Lung (tissue), 12 donors: ENCODE data around the gene DDX42. TPM values are rescaled to one million over a fixed set of nuclear protein-coding genes. Genes with fewer than 3 reads are reported as not detected.

Source experiments
- ATAC-seq: fragments of 200-7000 bp; cut with Tn5 transposase; one replicate; pipeline ENCODE4 v1.9.1; 2020; ENCODE audit warnings: moderate number of reproducible peaks; ENCODE audit not compliant: insufficient read depth, low FRiP score
- DNase-seq, 3 donors: peaks; one replicate each; pipeline ENCODE4 v3.0.0-alpha.2; 2013 to 2017
- H3K27ac ChIP-seq, 2 donors: one replicate each; pipeline ENCODE4 v1.5.1; 2013; ENCODE audit warnings: mild to moderate bottlenecking in 2 of 2, moderate library complexity in 2 of 2, control low read depth in 1 of 2, inconsistent platforms in 1 of 2, low read depth in 1 of 2, low read length in 1 of 2
- H3K27me3 ChIP-seq, 3 donors: one replicate each; pipeline ENCODE4 v1.5.1; 2013; ENCODE audit warnings: low read length in 2 of 3; ENCODE audit not compliant: control insufficient read depth in 3 of 3, insufficient read depth in 3 of 3
- H3K36me3 ChIP-seq, 4 donors: one replicate each; pipeline ENCODE4 v1.5.1; 2013; ENCODE audit warnings: low read length in 4 of 4, mild to moderate bottlenecking in 1 of 4, moderate library complexity in 1 of 4; ENCODE audit not compliant: control insufficient read depth in 4 of 4, insufficient read depth in 4 of 4
- H3K4me1 ChIP-seq, 5 donors: one replicate each; pipeline ENCODE4 v1.5.1; 2013; ENCODE audit warnings: low read length in 5 of 5, mild to moderate bottlenecking in 2 of 5, moderate library complexity in 1 of 5; ENCODE audit not compliant: control insufficient read depth in 5 of 5, insufficient read depth in 5 of 5
- H3K4me3 ChIP-seq: one replicate; pipeline ENCODE4 v1.5.1; 2013; ENCODE audit warnings: mild to moderate bottlenecking, control low read depth, moderate library complexity
- H3K9ac ChIP-seq, 2 donors: one replicate each; pipeline ENCODE4 v1.5.1; 2013; ENCODE audit warnings: low read length in 2 of 2, control low read depth in 1 of 2; ENCODE audit not compliant: insufficient read depth in 1 of 2
- H3K9me3 ChIP-seq, 4 donors: one replicate each; pipeline ENCODE4 v1.5.1; 2013; ENCODE audit warnings: low read length in 3 of 4, mild to moderate bottlenecking in 1 of 4, moderate library complexity in 1 of 4; ENCODE audit not compliant: control insufficient read depth in 4 of 4, insufficient read depth in 3 of 4
- CTCF ChIP-seq: IDR thresholded peaks from 2 replicates; pipeline ENCODE4 v1.5.1; 2012; ENCODE audit warnings: mild to moderate bottlenecking; ENCODE audit errors: control extremely low read depth, extremely low read depth
- WGBS, 2 donors: extraction: QIAGEN DNeasy Blood & Tissue Kit; methylation state at CpG; one replicate each; pipeline ENCODE4 v1.1.7; 2013; 5-methylcytosine and 5-hydroxymethylcytosine counted together
- polyA plus RNA-seq, 2 donors: library from polyadenylated mRNA; stranded (reverse); fragments of 200-250 nt; gene quantifications; one replicate each; pipeline ENCODE4 v1.2.1, GENCODE V29; 2013
- total RNA-seq, 2 donors: library from RNA; depleted of rRNA in 1 of 2; stranded (reverse); fragments of >200 nt in 1 of 2; gene quantifications; one replicate each; pipeline ENCODE4 v1.2.1, GENCODE V29; 2014 to 2021
- donor health status: control.
- donor health status: control.
- donor health status: Bipolar disorder and iron deficiency.
- donor health status: healthy.
- donor health status: DM: yes; HTN: yes; CAD: no.

DDX42 gene
- total and polyA plus RNA-seq, 4 donors = 47.8 to 153 (median 75.9) TPM

DNA sequence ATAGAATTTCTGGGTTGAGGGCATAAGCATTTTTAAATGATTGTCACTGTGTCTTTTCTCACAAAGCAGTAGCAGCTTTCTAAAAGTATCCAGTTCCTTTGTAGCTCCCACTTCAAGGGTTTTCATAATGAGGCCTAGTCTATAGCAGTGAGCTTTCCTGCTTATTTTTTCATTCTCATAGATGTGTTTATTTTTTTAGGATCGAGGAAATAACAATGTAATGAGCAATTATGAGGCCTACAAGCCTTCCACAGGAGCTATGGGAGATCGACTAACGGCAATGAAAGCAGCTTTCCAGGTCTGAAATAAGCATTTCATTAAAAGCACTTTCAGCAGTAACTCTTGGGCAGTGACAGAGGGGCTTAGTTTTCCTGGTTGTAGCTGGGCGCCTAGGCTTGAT, 42.7 kb downstream of the DDX42 start:
- Histone ChIP-seq H3K27ac (no peak overlapping the region), H3K36me3 (peaks cover 62 to 72% (median 65%) of the 10 kb centered on the region in 4 donors), H3K4me3 (no peak overlapping the region), H3K9ac (no peak overlapping the region), H3K27me3 (no peaks in the 10 kb centered on the region), H3K4me1 (peaks cover 0 to 5% (median 0%) of the 10 kb centered on the region in 5 donors), H3K9me3 (no peaks in the 10 kb centered on the region)
- 80 to 93% methylated on average over 4 of the region's 4 CpGs for WGBS, 2 donors
- TF ChIP-seq CTCF = no peak
- DNase-seq (no peak), ATAC-seq (no peak)

GRCh38 chr17:63817736-63818385, 43.9 kb downstream of the DDX42 start:
- Histone ChIP-seq H3K9me3 (no peaks in the 10 kb centered on the region), H3K27me3 (no peaks in the 10 kb centered on the region), H3K27ac (no peak overlapping the region), H3K4me3 (no peak overlapping the region), H3K4me1 (peaks cover 0 to 5% (median 0%) of the 10 kb centered on the region in 5 donors), H3K36me3 (peaks cover 59 to 72% (median 66%) of the 10 kb centered on the region in 4 donors), H3K9ac (no peak overlapping the region)
- ATAC-seq (no peak), DNase-seq (no peak)
- WGBS, 2 donors = 96 to 97% methylated on average over 27 of the region's 27 CpGs
- TF ChIP-seq CTCF = no peak

DNA sequence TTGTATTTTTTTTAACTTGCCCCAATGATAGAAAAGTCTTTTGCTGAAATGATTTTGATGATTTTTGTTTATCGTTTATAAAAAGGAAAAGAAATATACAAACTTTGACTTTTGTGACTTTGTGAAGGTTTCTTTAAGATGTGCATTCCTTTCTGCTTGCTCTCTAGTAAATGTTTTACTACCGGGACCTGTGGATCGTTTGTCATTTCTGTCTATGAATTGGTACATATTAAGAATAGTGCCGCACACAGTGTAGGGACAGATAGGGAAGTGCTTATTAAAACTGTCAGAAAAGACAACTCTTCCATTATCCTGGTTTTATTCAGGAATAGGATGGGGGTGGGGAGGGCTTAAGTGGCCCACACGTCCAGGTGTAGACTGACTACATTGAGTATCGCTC, 45.2 kb downstream of the DDX42 start:
- ATAC-seq = no peak
- no peaks in the 10 kb centered on the region for H3K9me3 ChIP-seq
- no peak for TF ChIP-seq CTCF
- no peaks in the 10 kb centered on the region for H3K27me3 ChIP-seq
- 71 to 75% methylated on average over 6 of the region's 6 CpGs for WGBS, 2 donors
- no peak overlapping the region for H3K27ac ChIP-seq
- H3K9ac ChIP-seq = no peak overlapping the region
- peaks cover 60 to 74% (median 71%) of the 10 kb centered on the region in 4 donors for H3K36me3 ChIP-seq
- H3K4me3 ChIP-seq = no peak overlapping the region
- peaks cover 0 to 5% (median 0%) of the 10 kb centered on the region in 5 donors for H3K4me1 ChIP-seq
- DNase-seq = no peak
